ENCODE results near the gene XPC. TPM values are rescaled to one million over a fixed set of nuclear protein-coding genes. Genes with fewer than 3 reads are reported as not detected.

XPC gene
- total RNA-seq, 5 donors from 2014 or later (not counting 1 experiment from before 2014, with no cell fraction given), result 67.8 to 90.7 (median 76.9) TPM

DNA sequence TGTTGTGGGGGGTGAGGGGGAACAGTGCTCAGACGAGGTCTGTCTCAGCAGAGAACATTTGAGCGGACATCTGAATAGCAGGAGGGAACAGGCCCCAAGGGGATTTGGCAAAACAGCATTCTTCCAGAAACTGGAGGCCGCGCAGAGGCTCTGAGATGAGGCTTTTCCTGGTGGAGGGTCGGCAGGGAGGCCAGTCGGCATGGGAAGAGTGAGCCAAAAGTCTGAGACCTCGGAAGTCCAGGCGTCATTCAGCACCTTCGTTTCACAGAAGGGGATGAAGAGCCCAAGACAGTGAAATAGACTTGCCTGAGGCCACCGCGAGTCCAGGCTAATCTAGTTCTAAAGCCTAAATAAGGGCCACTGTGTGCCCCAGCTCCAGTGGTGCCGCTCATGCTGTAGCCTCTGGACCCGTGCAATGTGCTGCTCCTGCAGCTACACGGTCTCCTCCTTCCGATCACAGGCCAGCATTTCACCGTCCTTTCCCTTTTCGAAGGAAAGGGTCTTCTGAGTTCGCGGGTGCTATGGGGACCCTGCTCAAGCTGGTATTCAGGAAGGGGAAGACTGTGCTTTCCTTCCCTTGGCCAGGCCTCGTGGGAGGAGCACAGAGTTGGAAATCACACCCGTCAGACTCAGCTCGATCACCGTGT is 24.6 kb upstream of the XPC start:
- CTCF ChIA-PET, result interaction anchor here (0.5 to 2.1 kb wide), 18 partner anchors 7 to 718 kb away, joined by 3 to 15 read pairs (median 4); partner anchors contain the start of genes LSM3 (in 1 of the 2), SLC6A6 (in 1 of the 2) and XPC (in 1 of the 2)
- Mint-ChIP-seq H3K4me3 (no peak overlapping the region), H3K27me3 (no peaks in the 10 kb centered on the region), H3K36me3 (peaks cover 20% of the 10 kb centered on the region), H3K4me1 (peaks cover 4 to 5% (median 5%) of the 10 kb centered on the region in 3 donors), H3K9me3 (no peaks in the 10 kb centered on the region), H3K27ac (peak overlapping the region in 1 of 2 donors; percentile 64)
- Histone ChIP-seq H3K27ac (ENCODE audit: low read length) (no peak overlapping the region), H3K27me3 (replicated peaks in 1 of 2; ENCODE audit: control insufficient read depth in 2 of 2, extremely low read depth in 1 of 2, insufficient read depth in 2 of 2, low read length in 1 of 2) (no peaks in the 10 kb centered on the region), H3K4me1 (ENCODE audit: control insufficient read depth in 1 of 2, extremely low read depth in 1 of 2, insufficient read depth in 2 of 2, low read length in 2 of 2) (peaks cover 0 to 7% of the 10 kb centered on the region in 2 experiments), H3K36me3 (ENCODE audit: control insufficient read depth in 2 of 2, extremely low read depth in 1 of 2, insufficient read depth in 1 of 2, low read length in 1 of 2) (peaks cover 0 to 18% of the 10 kb centered on the region in 2 donors), H3K4me3 (ENCODE audit: control insufficient read depth in 1 of 2, extremely low read depth in 1 of 2, low read length in 1 of 2) (no peak overlapping the region), H3K9me3 (no peaks in the 10 kb centered on the region)
- ATAC-seq (replicated peaks in 1 of 4) (no peak), DNase-seq (no peak)
- 80% methylated on average over 20 of the region's 23 CpGs for WGBS (ENCODE audit: insufficient coverage)
- POLR2A ChIA-PET, result interaction anchor here in 1 of 2 donors (0.5 to 0.6 kb wide), 2 partner anchors 192 to 954 kb away, joined by 3 to 6 read pairs; no protein-coding TSS in a partner anchor

DNA sequence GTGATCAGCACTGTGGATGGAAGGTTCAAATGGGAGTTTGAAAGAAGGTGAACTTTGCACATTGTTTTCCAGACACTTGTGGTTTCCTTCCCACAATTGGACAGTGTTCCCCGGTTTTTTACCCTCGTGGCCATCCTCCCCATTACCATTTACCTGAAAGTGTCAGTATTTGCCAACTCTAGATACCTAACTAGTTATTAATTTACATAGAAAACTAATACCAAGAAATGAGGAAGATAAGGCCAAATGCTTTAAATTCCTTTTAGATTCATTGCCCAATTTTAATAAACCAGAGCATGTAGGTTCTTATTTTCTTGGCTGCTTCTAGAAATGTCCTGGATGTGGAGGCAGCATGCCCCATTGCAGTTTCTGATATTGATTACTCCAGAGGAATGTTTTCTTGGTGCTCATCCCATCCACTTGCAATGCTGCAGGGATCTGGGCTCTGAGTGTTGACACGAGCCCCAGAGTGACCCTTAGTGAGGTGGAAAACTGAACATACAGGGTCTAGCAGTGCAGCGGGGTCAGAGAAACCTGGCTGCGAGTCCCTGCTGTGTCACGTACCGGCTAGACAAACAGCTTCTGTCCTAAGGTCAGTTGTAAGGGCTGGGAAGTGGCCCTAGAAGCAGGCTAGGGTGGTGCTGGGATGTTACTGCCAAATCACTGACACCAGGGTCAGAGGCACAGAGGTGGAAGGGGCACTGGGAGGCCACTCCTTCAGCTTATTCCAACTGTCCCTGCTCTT is 23.7 kb upstream of the XPC start:
- Mint-ChIP-seq H3K36me3 (peaks cover 29% of the 10 kb centered on the region), H3K4me3 (no peak overlapping the region), H3K27me3 (no peaks in the 10 kb centered on the region), H3K27ac (no peak overlapping the region), H3K4me1 (peaks cover 4 to 5% (median 5%) of the 10 kb centered on the region in 3 donors), H3K9me3 (no peaks in the 10 kb centered on the region)
- ChIA-PET POLR2A (interaction anchor here in 1 of 2 donors (0.6 kb wide), 1 partner anchor 8 kb away, joined by 6 read pairs; no protein-coding TSS in a partner anchor), CTCF (interaction anchor here (1.9 to 2.1 kb wide), 2 partner anchors 265 to 306 kb away, joined by 7 read pairs; no protein-coding TSS in a partner anchor)
- DNase-seq, result no peak
- H3K4me3 ChIP-seq (ENCODE audit: control insufficient read depth in 1 of 2, extremely low read depth in 1 of 2, low read length in 1 of 2), result no peak overlapping the region
- H3K9me3 ChIP-seq, result no peaks in the 10 kb centered on the region
- no peak overlapping the region for H3K27ac ChIP-seq (ENCODE audit: low read length)
- H3K36me3 ChIP-seq (ENCODE audit: control insufficient read depth in 2 of 2, extremely low read depth in 1 of 2, insufficient read depth in 1 of 2, low read length in 1 of 2), result peaks cover 0 to 25% of the 10 kb centered on the region in 2 donors
- H3K4me1 ChIP-seq (ENCODE audit: control insufficient read depth in 1 of 2, extremely low read depth in 1 of 2, insufficient read depth in 2 of 2, low read length in 2 of 2), result peaks cover 0 to 7% of the 10 kb centered on the region in 2 experiments
- no peak for ATAC-seq (replicated peaks in 1 of 4)
- H3K27me3 ChIP-seq (replicated peaks in 1 of 2; ENCODE audit: control insufficient read depth in 2 of 2, extremely low read depth in 1 of 2, insufficient read depth in 2 of 2, low read length in 1 of 2), result no peaks in the 10 kb centered on the region
- 100% methylated on average over 5 of the region's 7 CpGs for WGBS (ENCODE audit: insufficient coverage)

DNA sequence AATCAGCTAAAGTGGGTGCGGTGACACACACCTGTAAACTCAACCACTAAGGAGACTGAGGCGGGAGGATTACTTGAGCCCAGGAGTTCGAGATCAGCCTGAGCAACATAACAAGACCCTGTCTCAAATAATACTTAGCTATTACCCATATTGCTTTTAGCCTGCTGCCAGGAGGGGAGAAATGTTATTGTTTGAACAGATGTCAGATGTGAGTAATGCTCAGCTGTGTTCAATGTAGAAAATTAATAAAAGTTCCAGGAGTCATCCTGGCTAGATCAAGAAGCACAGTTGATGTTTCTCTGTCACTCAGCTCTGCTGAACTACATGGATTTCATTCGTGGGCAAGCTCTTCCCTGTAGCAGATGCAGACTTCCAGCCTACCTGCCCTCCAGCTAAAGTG is 22.4 kb upstream of the XPC start:
- peaks cover 4 to 5% (median 5%) of the 10 kb centered on the region in 3 donors for H3K4me1 Mint-ChIP-seq
- Histone ChIP-seq H3K4me1 (ENCODE audit: control insufficient read depth in 1 of 2, extremely low read depth in 1 of 2, insufficient read depth in 2 of 2, low read length in 2 of 2) (peaks cover 0 to 7% of the 10 kb centered on the region in 2 experiments), H3K27me3 (replicated peaks in 1 of 2; ENCODE audit: control insufficient read depth in 2 of 2, extremely low read depth in 1 of 2, insufficient read depth in 2 of 2, low read length in 1 of 2) (no peaks in the 10 kb centered on the region), H3K36me3 (ENCODE audit: control insufficient read depth in 2 of 2, extremely low read depth in 1 of 2, insufficient read depth in 1 of 2, low read length in 1 of 2) (peaks cover 0 to 34% of the 10 kb centered on the region in 2 donors), H3K4me3 (ENCODE audit: control insufficient read depth in 1 of 2, extremely low read depth in 1 of 2, low read length in 1 of 2) (no peak overlapping the region), H3K27ac (ENCODE audit: low read length) (no peak overlapping the region), H3K9me3 (no peaks in the 10 kb centered on the region)
- POLR2A ChIA-PET, result interaction anchor here in 1 of 2 donors (0.5 kb wide), 1 partner anchor 10 kb away, joined by 5 read pairs; no protein-coding TSS in a partner anchor
- 100% methylated on average over 1 of the region's 4 CpGs for WGBS (ENCODE audit: insufficient coverage)
- DNase-seq (no peak), ATAC-seq (replicated peaks in 1 of 4) (no peak)
- peaks cover 35% of the 10 kb centered on the region for H3K36me3 Mint-ChIP-seq
- CTCF ChIA-PET, result interaction anchor here in 1 of 2 donors (0.6 to 1.9 kb wide), 3 partner anchors 12 to 305 kb away, joined by 3 to 7 read pairs (median 3); no protein-coding TSS in a partner anchor
- no peaks in the 10 kb centered on the region for H3K9me3 Mint-ChIP-seq
- H3K4me3 Mint-ChIP-seq, result no peak overlapping the region
- no peaks in the 10 kb centered on the region for H3K27me3 Mint-ChIP-seq
- no peak overlapping the region for H3K27ac Mint-ChIP-seq

DNA sequence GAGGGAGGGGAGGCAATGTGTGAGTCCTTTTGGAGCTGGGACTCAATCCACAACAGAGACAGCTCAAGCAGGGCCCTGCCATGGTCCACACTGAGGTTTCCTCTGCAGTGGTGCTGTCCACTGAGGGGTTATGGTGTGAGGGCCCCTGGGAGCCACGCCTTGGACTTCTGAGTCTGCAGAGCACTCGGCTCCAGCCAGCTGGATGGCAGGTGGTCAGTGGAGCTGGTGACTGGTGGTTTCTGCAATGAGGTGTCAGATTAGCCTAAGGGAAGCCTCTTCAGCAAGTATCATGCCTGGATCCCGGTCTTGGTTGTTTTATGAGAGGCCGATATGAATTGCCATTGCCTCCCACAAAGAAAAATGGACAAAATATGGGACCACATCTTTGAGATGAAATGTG is 21.9 kb upstream of the XPC start:
- Histone ChIP-seq H3K4me3 (ENCODE audit: control insufficient read depth in 1 of 2, extremely low read depth in 1 of 2, low read length in 1 of 2) (no peak overlapping the region), H3K36me3 (ENCODE audit: control insufficient read depth in 2 of 2, extremely low read depth in 1 of 2, insufficient read depth in 1 of 2, low read length in 1 of 2) (peaks cover 0 to 37% of the 10 kb centered on the region in 2 donors), H3K27ac (ENCODE audit: low read length) (no peak overlapping the region), H3K27me3 (replicated peaks in 1 of 2; ENCODE audit: control insufficient read depth in 2 of 2, extremely low read depth in 1 of 2, insufficient read depth in 2 of 2, low read length in 1 of 2) (no peaks in the 10 kb centered on the region), H3K9me3 (no peaks in the 10 kb centered on the region), H3K4me1 (ENCODE audit: control insufficient read depth in 1 of 2, extremely low read depth in 1 of 2, insufficient read depth in 2 of 2, low read length in 2 of 2) (peaks cover 0 to 7% of the 10 kb centered on the region in 2 experiments)
- ATAC-seq (replicated peaks in 1 of 4), result no peak
- WGBS (ENCODE audit: insufficient coverage), result 100% methylated on average over 2 of the region's 4 CpGs
- Mint-ChIP-seq H3K27me3 (no peaks in the 10 kb centered on the region), H3K4me3 (no peak overlapping the region), H3K36me3 (peaks cover 35% of the 10 kb centered on the region), H3K4me1 (peaks cover 4 to 5% (median 5%) of the 10 kb centered on the region in 3 donors), H3K9me3 (no peaks in the 10 kb centered on the region), H3K27ac (no peak overlapping the region)
- DNase-seq, result no peak
- CTCF ChIA-PET, result interaction anchor here (0.6 to 1.9 kb wide), 5 partner anchors 12 to 308 kb away, joined by 3 to 7 read pairs (median 3); no protein-coding TSS in a partner anchor
- POLR2A ChIA-PET, result no interaction called here

DNA sequence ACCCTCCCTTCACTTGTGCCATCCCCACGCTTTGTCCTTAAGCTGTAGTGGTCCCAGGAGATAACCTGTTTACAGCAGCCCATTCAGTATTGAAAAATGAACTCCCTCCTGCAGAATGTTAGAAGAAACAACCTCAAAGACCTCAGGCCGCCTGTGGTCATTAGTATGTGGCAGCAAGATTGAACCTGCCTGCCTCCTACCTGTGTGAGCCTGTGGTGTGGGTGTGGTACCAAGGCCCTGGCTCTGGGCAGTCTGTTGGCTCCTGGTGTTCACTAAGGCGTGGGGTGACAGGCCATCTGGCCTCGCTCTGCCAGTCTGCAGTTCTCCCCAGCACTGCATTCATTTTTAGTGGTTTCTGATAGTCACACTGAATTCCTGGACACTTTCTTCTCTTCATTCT is 21.2 kb upstream of the XPC start:
- peaks cover 35% of the 10 kb centered on the region for H3K36me3 Mint-ChIP-seq
- CTCF ChIA-PET, result no interaction called here
- Histone ChIP-seq H3K27ac (ENCODE audit: low read length) (no peak overlapping the region), H3K9me3 (no peaks in the 10 kb centered on the region), H3K27me3 (replicated peaks in 1 of 2; ENCODE audit: control insufficient read depth in 2 of 2, extremely low read depth in 1 of 2, insufficient read depth in 2 of 2, low read length in 1 of 2) (no peaks in the 10 kb centered on the region), H3K36me3 (ENCODE audit: control insufficient read depth in 2 of 2, extremely low read depth in 1 of 2, insufficient read depth in 1 of 2, low read length in 1 of 2) (peaks cover 0 to 40% of the 10 kb centered on the region in 2 donors), H3K4me1 (ENCODE audit: control insufficient read depth in 1 of 2, extremely low read depth in 1 of 2, insufficient read depth in 2 of 2, low read length in 2 of 2) (peaks cover 0 to 7% of the 10 kb centered on the region in 2 experiments), H3K4me3 (ENCODE audit: control insufficient read depth in 1 of 2, extremely low read depth in 1 of 2, low read length in 1 of 2) (no peak overlapping the region)
- ATAC-seq (replicated peaks in 1 of 4), result no peak
- no peak overlapping the region for H3K4me3 Mint-ChIP-seq
- peaks cover 4 to 9% (median 9%) of the 10 kb centered on the region in 3 donors for H3K4me1 Mint-ChIP-seq
- H3K27ac Mint-ChIP-seq, result no peak overlapping the region
- no peaks in the 10 kb centered on the region for H3K9me3 Mint-ChIP-seq
- H3K27me3 Mint-ChIP-seq, result no peaks in the 10 kb centered on the region
- POLR2A ChIA-PET, result no interaction called here
- WGBS (ENCODE audit: insufficient coverage), result 100% methylated on average over 3 of the region's 4 CpGs
- DNase-seq, result no peak

DNA sequence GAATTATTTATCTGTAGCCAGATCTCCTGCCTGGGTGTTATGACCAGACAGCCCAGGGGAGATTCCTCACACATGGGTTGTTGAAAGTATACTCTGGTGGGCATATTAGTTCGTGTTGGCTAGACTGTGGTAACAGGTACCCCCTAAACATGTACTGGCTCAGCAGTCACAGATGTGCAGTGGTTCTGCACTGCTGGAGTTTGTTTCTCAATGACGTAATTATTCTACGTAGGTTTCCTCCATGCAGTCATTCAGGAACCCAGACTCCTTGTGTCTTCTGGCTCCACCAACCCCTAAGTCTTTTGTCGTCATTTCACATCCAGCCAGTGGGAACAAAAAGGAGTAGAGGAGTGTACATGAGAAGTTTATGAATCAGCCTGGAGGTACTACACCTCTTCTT is 16.5 kb upstream of the XPC start:
- H3K9me3 Mint-ChIP-seq, result no peaks in the 10 kb centered on the region
- H3K27ac ChIP-seq (ENCODE audit: low read length), result no peak overlapping the region
- no peaks in the 10 kb centered on the region for H3K4me1 ChIP-seq (ENCODE audit: control insufficient read depth in 1 of 2, extremely low read depth in 1 of 2, insufficient read depth in 2 of 2, low read length in 2 of 2)
- H3K4me1 Mint-ChIP-seq, result peaks cover 40 to 43% (median 42%) of the 10 kb centered on the region in 3 donors
- CTCF ChIA-PET, result no interaction called here
- no peak overlapping the region for H3K4me3 Mint-ChIP-seq
- peaks cover 56% of the 10 kb centered on the region for H3K36me3 Mint-ChIP-seq
- H3K27me3 ChIP-seq (replicated peaks in 1 of 2; ENCODE audit: control insufficient read depth in 2 of 2, extremely low read depth in 1 of 2, insufficient read depth in 2 of 2, low read length in 1 of 2), result no peaks in the 10 kb centered on the region
- H3K36me3 ChIP-seq (ENCODE audit: control insufficient read depth in 2 of 2, extremely low read depth in 1 of 2, insufficient read depth in 1 of 2, low read length in 1 of 2), result peaks cover 0 to 33% of the 10 kb centered on the region in 2 donors
- 92% methylated on average over 2 of the region's 4 CpGs for WGBS (ENCODE audit: insufficient coverage)
- ATAC-seq (replicated peaks in 1 of 4) (no peak), DNase-seq (no peak)
- H3K27ac Mint-ChIP-seq, result no peak overlapping the region
- H3K27me3 Mint-ChIP-seq, result no peaks in the 10 kb centered on the region
- H3K9me3 ChIP-seq, result no peaks in the 10 kb centered on the region
- POLR2A ChIA-PET, result no interaction called here
- no peak overlapping the region for H3K4me3 ChIP-seq (ENCODE audit: control insufficient read depth in 1 of 2, extremely low read depth in 1 of 2, low read length in 1 of 2)

Measured in T-cell (primary cell).